GM12878 (cell line): ENCODE results near the gene LDLRAD3. TPM values are rescaled to one million over a fixed set of nuclear protein-coding genes. Genes with fewer than 3 reads are reported as not detected.

ENCODE experiments used
- ATAC-seq: fragments of 200-7000 bp; cut with Tn5 transposase; 3 replicates; pipeline ENCODE4 v1.9.1; 2020; ENCODE audit warnings: mild to moderate bottlenecking, moderate library complexity
- BruUV-seq: library from RNA; stranded (reverse); fragments of 400-500 nt; replicated peaks from 2 replicates; lab custom pipeline; 2021; lab: Mats Ljungman, UMichigan
- CTCF ChIA-PET: fragments of 300-600 bp; sonication (Branson Sonifier 250); formaldehyde crosslinking; extraction: SDS; loops from one replicate; lab custom pipeline; 2021; ENCODE audit warnings: inconsistent platforms; lab: Yijun Ruan, JAX
- POLR2A ChIA-PET: fragments of 350-600 bp; formaldehyde crosslinking; extraction: SDS; loops from one replicate; lab custom pipeline; 2021; ENCODE audit warnings: inconsistent platforms; lab: Charles Lee
- RAD21 ChIA-PET: fragments of 300-600 bp; sonication (Branson Sonifier 250); formaldehyde crosslinking; loops from one replicate; lab custom pipeline; 2023; ENCODE audit warnings: antibody characterized with exemption; ENCODE audit not compliant: unreplicated experiment; lab: Charles Lee
- SMC1A ChIA-PET: fragments of 300-600 bp; sonication (Branson Sonifier 250); formaldehyde crosslinking; loops from one replicate; lab custom pipeline; 2023; ENCODE audit not compliant: unreplicated experiment, uncharacterized antibody; lab: Charles Lee
- DNase-seq: peaks from one replicate; pipeline ENCODE4 v3.0.0-alpha.2; 2011; ENCODE audit warnings: low read depth, low spot score
- FAIRE-seq: peaks from 3 replicates; lab custom pipeline; 2011; peaks lifted over from hg19 to GRCh38; lab: Jason Lieb, UNC
- H2AFZ ChIP-seq: 2 replicates; pipeline ENCODE4 v1.6.0; 2011; ENCODE audit warnings: low read depth, low read length, control low read depth; ENCODE audit not compliant: control insufficient read depth
- H3K27ac ChIP-seq: 2 replicates; pipeline ENCODE4 v1.5.1; 2011; ENCODE audit warnings: control low read depth; ENCODE audit not compliant: control insufficient read depth, insufficient read depth
- H3K27me3 ChIP-seq, 2 experiments: replicated peaks in 1 of 2; 2 replicates each; pipeline versions ENCODE4 v1.6.0 to v1.6.1; 2011; ENCODE audit warnings: low read length in 1 of 2; ENCODE audit not compliant: control insufficient read depth in 2 of 2, insufficient read depth in 2 of 2
- H3K36me3 ChIP-seq, 2 experiments: 2 replicates each; pipeline ENCODE4 v1.5.1; 2011; ENCODE audit warnings: low read length in 1 of 2; ENCODE audit not compliant: control insufficient read depth in 2 of 2, insufficient read depth in 2 of 2
- H3K4me1 ChIP-seq: 2 replicates; pipeline ENCODE4 v1.6.1; 2011; ENCODE audit warnings: mild to moderate bottlenecking, low read length, moderate library complexity, mixed read lengths; ENCODE audit not compliant: control insufficient read depth, insufficient read depth
- H3K4me2 ChIP-seq: 2 replicates; pipeline ENCODE4 v1.6.0; 2011; ENCODE audit warnings: control low read depth; ENCODE audit not compliant: control insufficient read depth, insufficient read depth
- H3K4me3 ChIP-seq: fragments of 200-600 bp; sonication (generic); 2 replicates; pipeline ENCODE4 v1.5.1; 2016
- H3K79me2 ChIP-seq: 2 replicates; pipeline ENCODE4 v1.6.0; 2011; ENCODE audit warnings: low read length; ENCODE audit not compliant: control insufficient read depth, insufficient read depth
- H3K9ac ChIP-seq: 2 replicates; pipeline ENCODE4 v1.8.0; 2011; ENCODE audit warnings: low read length, control low read depth, mixed read lengths; ENCODE audit not compliant: control insufficient read depth, insufficient read depth
- H3K9me3 ChIP-seq: replicated peaks from 3 replicates; pipeline ENCODE4 v1.5.1; 2011; ENCODE audit warnings: mild to moderate bottlenecking, low read length; ENCODE audit not compliant: control insufficient read depth, insufficient read depth
- H4K20me1 ChIP-seq: 2 replicates; pipeline ENCODE4 v1.6.0; 2011; ENCODE audit not compliant: control insufficient read depth, insufficient read depth
- EZH2 ChIP-seq: IDR thresholded peaks from 2 replicates; pipeline ENCODE4 v1.6.1; 2012; ENCODE audit warnings: low read depth, mild to moderate bottlenecking, control low read depth, inconsistent platforms, low read length, borderline replicate concordance; ENCODE audit not compliant: control insufficient read depth
- POLR2A ChIP-seq: IDR thresholded peaks from 2 replicates; pipeline ENCODE4 v1.6.1; 2011; ENCODE audit warnings: low read depth, mild to moderate bottlenecking, low read length
- SMAD1 ChIP-seq: fragments of 450-650 bp; IDR thresholded peaks from 2 replicates; pipeline ENCODE4 v1.6.1; 2018; ENCODE audit warnings: mild to moderate bottlenecking, low read depth; ENCODE audit not compliant: partially characterized antibody
- TARDBP ChIP-seq: IDR thresholded peaks from 2 replicates; pipeline ENCODE4 v1.6.1; 2016; ENCODE audit warnings: borderline replicate concordance
- ZNF274 ChIP-seq: IDR thresholded peaks from one replicate; pipeline ENCODE4 v1.8.0; 2011; ENCODE audit not compliant: insufficient read length, insufficient read depth
- WGBS: methylation state at CpG from one replicate; pipeline ENCODE4 v1.1.6; 2016; ENCODE audit warnings: low lambda C conversion rate; ENCODE audit not compliant: insufficient replicate concordance, insufficient coverage; ENCODE audit errors: missing lambda C conversion rate; 5-methylcytosine and 5-hydroxymethylcytosine counted together
- in situ Hi-C: fragments of 300-500 bp; cut with MboI; formaldehyde crosslinking; loops from 9 replicates; pipeline ENCODE4 v1.14.3; 2018; ENCODE audit warnings: mixed read lengths
- intact Hi-C: fragments of 100-400 bp; cut with micrococcal nuclease; formaldehyde crosslinking; loops from one replicate; pipeline ENCODE4 v1.14.2; 2022; ENCODE audit not compliant: unreplicated experiment
- polyA plus RNA-seq, 11 experiments: library from polyadenylated mRNA; depleted of rRNA in 4 of 11; unstranded in 6 of 11; stranded (reverse) in 5 of 11; fragments of >200 nt; fragmentation: Nextera tagmentation in 4 of 11; fragmentation: Illumina TruSeq in 1 of 11; extraction: Ambion mirVana in 4 of 11; extraction: Trizol in 1 of 11; gene quantifications; 1 replicate in 1 of 11; 2 replicates in 10 of 11; pipeline versions ENCODE4 v1.2.1 to v1.2.3, GENCODE V29; 2011 to 2016; ENCODE audit warnings: inconsistent platforms in 2 of 11, missing spikeins in 2 of 11, low read depth in 1 of 11
- total RNA-seq, 4 experiments: library from RNA; depleted of rRNA in 3 of 4; stranded (reverse); fragments of >200 nt in 3 of 4; fragmentation: Illumina TruSeq in 1 of 4; extraction: Trizol in 1 of 4; gene quantifications; 2 replicates each; pipeline versions ENCODE4 v1.2.1 to v1.2.3, GENCODE V29; 2013 to 2021
- TF ChIP-seq, protein P1 (sequence below): IDR thresholded peaks from 2 replicates; pipeline ENCODE4 v1.6.1; 2012; ENCODE audit warnings: low read depth, low read length, improper control_type of control experiment
- TF ChIP-seq, protein P2 (sequence below): IDR thresholded peaks from 2 replicates; pipeline ENCODE4 v1.6.1; 2012; ENCODE audit warnings: low read depth, low read length, improper control_type of control experiment

LDLRAD3 gene
- total and polyA plus RNA-seq, 10 of the 15 experiments (the other 5 are each of a cell fraction or from before 2014, with no cell fraction given), result 2.5 to 17.2 (median 10.7) TPM

GRCh38 chr11:36156161-36156816, 212.4 kb downstream of the LDLRAD3 start:
- Histone ChIP-seq H4K20me1 (no peaks in the 10 kb centered on the region), H3K4me1 (no peaks in the 10 kb centered on the region), H3K79me2 (no peaks in the 10 kb centered on the region)
- POLR2A ChIA-PET, result interaction anchor here (0.6 kb wide), 2 partner anchors 130 to 1222 kb away, joined by 4 to 7 read pairs; no protein-coding TSS in a partner anchor
- TF ChIP-seq, protein P1, sequence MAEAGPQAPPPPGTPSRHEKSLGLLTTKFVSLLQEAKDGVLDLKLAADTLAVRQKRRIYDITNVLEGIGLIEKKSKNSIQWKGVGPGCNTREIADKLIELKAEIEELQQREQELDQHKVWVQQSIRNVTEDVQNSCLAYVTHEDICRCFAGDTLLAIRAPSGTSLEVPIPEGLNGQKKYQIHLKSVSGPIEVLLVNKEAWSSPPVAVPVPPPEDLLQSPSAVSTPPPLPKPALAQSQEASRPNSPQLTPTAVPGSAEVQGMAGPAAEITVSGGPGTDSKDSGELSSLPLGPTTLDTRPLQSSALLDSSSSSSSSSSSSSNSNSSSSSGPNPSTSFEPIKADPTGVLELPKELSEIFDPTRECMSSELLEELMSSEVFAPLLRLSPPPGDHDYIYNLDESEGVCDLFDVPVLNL, result no peak
- TF ChIP-seq EZH2 (no peak), TARDBP (no peak), ZNF274 (no peak), SMAD1 (no peak), POLR2A (no peak)
- TF ChIP-seq, protein P2, sequence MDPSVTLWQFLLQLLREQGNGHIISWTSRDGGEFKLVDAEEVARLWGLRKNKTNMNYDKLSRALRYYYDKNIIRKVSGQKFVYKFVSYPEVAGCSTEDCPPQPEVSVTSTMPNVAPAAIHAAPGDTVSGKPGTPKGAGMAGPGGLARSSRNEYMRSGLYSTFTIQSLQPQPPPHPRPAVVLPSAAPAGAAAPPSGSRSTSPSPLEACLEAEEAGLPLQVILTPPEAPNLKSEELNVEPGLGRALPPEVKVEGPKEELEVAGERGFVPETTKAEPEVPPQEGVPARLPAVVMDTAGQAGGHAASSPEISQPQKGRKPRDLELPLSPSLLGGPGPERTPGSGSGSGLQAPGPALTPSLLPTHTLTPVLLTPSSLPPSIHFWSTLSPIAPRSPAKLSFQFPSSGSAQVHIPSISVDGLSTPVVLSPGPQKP, result no peak
- TF ChIP-seq, all 136 proteins: peak for 0
- Histone ChIP-seq H3K36me3 (no peaks in the 10 kb centered on the region), H3K9me3 (no peaks in the 10 kb centered on the region), H2AFZ (no peak overlapping the region), H3K4me3 (no peak overlapping the region), H3K27me3 (no peaks in the 10 kb centered on the region), H3K9ac (no peak overlapping the region), H3K27ac (no peak overlapping the region), H3K4me2 (no peak overlapping the region)
- FAIRE-seq (no peak), ATAC-seq (no peak), DNase-seq (no peak)
- ChIA-PET SMC1A (interaction anchor here (1.0 to 1.2 kb wide), 2 partner anchors 84 to 110 kb away, joined by 3 read pairs; no protein-coding TSS in a partner anchor), CTCF (interaction anchor here (0.6 to 1.0 kb wide), 2 partner anchors 94 to 334 kb away, joined by 3 read pairs; no protein-coding TSS in a partner anchor), RAD21 (interaction anchor here (1.2 kb wide), 1 partner anchor 334 kb away, joined by 5 read pairs; no protein-coding TSS in a partner anchor)
- 15% methylated on average over 4 of the region's 4 CpGs for WGBS
- intact Hi-C loops, result no loop called here
- in situ Hi-C loops, result no loop called here
- no TSS peak for BruUV-seq
